GM12878 (cell line): ENCODE measurements around the gene MICB. TPM values are rescaled to one million over a fixed set of nuclear protein-coding genes. Genes with fewer than 3 reads are reported as not detected.

Experiments used
- GATAD2B ChIP-seq: fragments of 450-650 bp; conservative IDR thresholded peaks from 2 replicates; pipeline ENCODE4 v1.6.1; 2017; ENCODE audit warnings: low read depth, mild to moderate bottlenecking, moderate library complexity
- IRF4 ChIP-seq: IDR thresholded peaks from 2 replicates; pipeline ENCODE4 v1.6.1; 2011; ENCODE audit warnings: low read depth, low read length
- KDM1A ChIP-seq: fragments of 200-600 bp; sonication (generic); IDR thresholded peaks from 2 replicates; pipeline ENCODE4 v1.6.1; 2016; ENCODE audit warnings: borderline replicate concordance
- MEF2B ChIP-seq: fragments of 450-650 bp; IDR thresholded peaks from 2 replicates; pipeline ENCODE4 v1.6.1; 2018; ENCODE audit warnings: mild to moderate bottlenecking, moderate library complexity; ENCODE audit not compliant: partially characterized antibody, poor library complexity, severe bottlenecking
- MYC ChIP-seq: IDR thresholded peaks from 2 replicates; pipeline ENCODE4 v1.6.1; 2011; ENCODE audit warnings: mild to moderate bottlenecking, low read length, moderate library complexity, inconsistent platforms; ENCODE audit not compliant: insufficient read depth, insufficient replicate concordance, insufficient read length, severe bottlenecking
- RB1 ChIP-seq: fragments of 450-650 bp; formaldehyde crosslinking; IDR thresholded peaks from 2 replicates; pipeline ENCODE4 v1.6.1; 2017; ENCODE audit warnings: mild to moderate bottlenecking, borderline replicate concordance
- RBBP5 ChIP-seq: fragments of 200-600 bp; sonication (generic); conservative IDR thresholded peaks from 2 replicates; pipeline ENCODE4 v1.6.1; 2016
- SIN3A ChIP-seq: IDR thresholded peaks from 2 replicates; pipeline ENCODE4 v1.6.1; 2012; ENCODE audit warnings: low read depth, low read length, improper control_type of control experiment
- SMAD1 ChIP-seq: fragments of 450-650 bp; IDR thresholded peaks from 2 replicates; pipeline ENCODE4 v1.6.1; 2018; ENCODE audit warnings: mild to moderate bottlenecking, low read depth; ENCODE audit not compliant: partially characterized antibody
- STAT1 ChIP-seq: fragments of 450-650 bp; conservative IDR thresholded peaks from 2 replicates; pipeline ENCODE4 v1.6.1; 2014; ENCODE audit warnings: antibody characterized with exemption, mild to moderate bottlenecking
- TCF3 ChIP-seq: IDR thresholded peaks from 2 replicates; pipeline ENCODE4 v1.6.1; 2012; ENCODE audit warnings: low read depth, mild to moderate bottlenecking, low read length, borderline replicate concordance; ENCODE audit not compliant: insufficient read depth
- WRNIP1 ChIP-seq: IDR thresholded peaks from 2 replicates; pipeline ENCODE4 v1.6.1; 2011; ENCODE audit warnings: low read depth, low read length, improper control_type of control experiment, borderline replicate concordance
- ZBED1 ChIP-seq: IDR thresholded peaks from 2 replicates; pipeline ENCODE4 v1.6.1; 2016; ENCODE audit warnings: borderline replicate concordance
- polyA plus RNA-seq, 11 experiments: library from polyadenylated mRNA; depleted of rRNA in 4 of 11; unstranded in 6 of 11; stranded (reverse) in 5 of 11; fragments of >200 nt; fragmentation: Nextera tagmentation in 4 of 11; fragmentation: Illumina TruSeq in 1 of 11; extraction: Ambion mirVana in 4 of 11; extraction: Trizol in 1 of 11; gene quantifications; 1 replicate in 1 of 11; 2 replicates in 10 of 11; pipeline versions ENCODE4 v1.2.1 to v1.2.3, GENCODE V29; 2011 to 2016; ENCODE audit warnings: inconsistent platforms in 2 of 11, missing spikeins in 2 of 11, low read depth in 1 of 11
- total RNA-seq, 4 experiments: library from RNA; depleted of rRNA in 3 of 4; stranded (reverse); fragments of >200 nt in 3 of 4; fragmentation: Illumina TruSeq in 1 of 4; extraction: Trizol in 1 of 4; gene quantifications; 2 replicates each; pipeline versions ENCODE4 v1.2.1 to v1.2.3, GENCODE V29; 2013 to 2021
- TF ChIP-seq, protein P1 (sequence below): fragments of 450-650 bp; IDR thresholded peaks from 2 replicates; pipeline ENCODE4 v1.6.1; 2018; ENCODE audit warnings: borderline replicate concordance, mild to moderate bottlenecking; ENCODE audit not compliant: partially characterized antibody
- TF ChIP-seq, protein P2 (sequence below): IDR thresholded peaks from 2 replicates; pipeline ENCODE4 v1.6.1; 2011; ENCODE audit warnings: low read depth, mild to moderate bottlenecking, low read length, moderate library complexity, borderline replicate concordance; ENCODE audit errors: extremely low read depth
- TF ChIP-seq, protein P3 (sequence below): IDR thresholded peaks from 2 replicates; pipeline ENCODE4 v1.6.1; 2011; ENCODE audit warnings: mild to moderate bottlenecking, low read depth, low read length, moderate library complexity; ENCODE audit not compliant: insufficient replicate concordance
- TF ChIP-seq, protein P4 (sequence below): fragments of 450-650 bp; IDR thresholded peaks from 2 replicates; pipeline ENCODE4 v1.6.1; 2017; ENCODE audit warnings: antibody characterized with exemption, mild to moderate bottlenecking, moderate library complexity

MICB gene
- total and polyA plus RNA-seq, 10 of the 15 experiments (the other 5 are each of a cell fraction or from before 2014, with no cell fraction given) = 9.0 to 37.1 (median 17.8) TPM

DNA sequence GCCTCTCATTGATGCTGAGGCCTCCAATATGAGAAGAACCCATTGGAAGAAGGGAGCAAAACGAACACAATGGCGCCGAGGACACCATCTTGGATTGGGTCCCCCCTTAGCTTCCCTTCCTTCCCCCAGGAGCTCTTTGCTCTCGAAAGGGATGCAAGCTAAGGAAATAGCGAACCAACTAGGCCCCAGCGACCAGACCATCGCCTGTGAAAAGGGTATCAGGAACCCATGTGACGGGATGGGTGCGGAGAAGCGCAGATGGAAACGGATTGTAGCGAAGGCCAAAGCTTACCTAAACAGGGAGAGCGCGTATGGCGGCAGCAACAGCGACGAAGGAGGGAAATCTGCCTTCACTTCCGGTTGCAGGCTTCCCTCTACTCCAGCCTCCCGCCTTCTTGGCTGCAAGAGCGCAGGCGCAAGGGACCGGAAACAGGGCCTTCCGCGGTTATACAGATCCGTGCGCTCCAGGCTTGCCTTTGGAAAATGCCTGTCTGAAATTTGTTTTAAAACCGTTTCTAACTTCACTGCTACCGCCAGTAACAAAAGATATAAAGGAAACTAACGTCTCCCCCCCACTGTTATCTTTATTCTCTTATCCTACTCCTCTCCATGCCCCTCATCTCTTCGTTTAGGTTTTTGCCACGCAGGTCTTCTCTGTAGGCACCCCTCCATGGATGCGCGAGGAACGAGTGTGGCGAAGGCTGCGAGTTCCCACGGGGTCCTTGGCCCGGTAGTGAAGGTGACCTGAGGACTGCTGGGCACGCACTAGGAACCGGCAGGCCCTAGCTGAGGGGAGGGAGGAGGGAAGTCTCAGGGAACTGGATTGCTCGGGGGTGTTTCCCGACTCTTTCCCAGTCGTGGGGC lies 43.9 kb downstream of the MICB start, which contains the start of gene DDX39B (continued):
- TF ChIP-seq, protein P1, sequence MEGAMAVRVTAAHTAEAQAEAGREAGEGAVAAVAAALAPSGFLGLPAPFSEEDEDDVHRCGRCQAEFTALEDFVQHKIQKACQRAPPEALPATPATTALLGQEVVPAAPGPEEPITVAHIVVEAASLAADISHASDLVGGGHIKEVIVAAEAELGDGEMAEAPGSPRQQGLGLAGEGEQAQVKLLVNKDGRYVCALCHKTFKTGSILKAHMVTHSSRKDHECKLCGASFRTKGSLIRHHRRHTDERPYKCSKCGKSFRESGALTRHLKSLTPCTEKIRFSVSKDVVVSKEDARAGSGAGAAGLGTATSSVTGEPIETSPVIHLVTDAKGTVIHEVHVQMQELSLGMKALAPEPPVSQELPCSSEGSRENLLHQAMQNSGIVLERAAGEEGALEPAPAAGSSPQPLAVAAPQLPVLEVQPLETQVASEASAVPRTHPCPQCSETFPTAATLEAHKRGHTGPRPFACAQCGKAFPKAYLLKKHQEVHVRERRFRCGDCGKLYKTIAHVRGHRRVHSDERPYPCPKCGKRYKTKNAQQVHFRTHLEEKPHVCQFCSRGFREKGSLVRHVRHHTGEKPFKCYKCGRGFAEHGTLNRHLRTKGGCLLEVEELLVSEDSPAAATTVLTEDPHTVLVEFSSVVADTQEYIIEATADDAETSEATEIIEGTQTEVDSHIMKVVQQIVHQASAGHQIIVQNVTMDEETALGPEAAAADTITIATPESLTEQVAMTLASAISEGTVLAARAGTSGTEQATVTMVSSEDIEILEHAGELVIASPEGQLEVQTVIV = peak; percentile 76
- TF ChIP-seq RBBP5 = peak; percentile 95
- peak; percentile 88 for TF ChIP-seq GATAD2B
- TF ChIP-seq, protein P2, sequence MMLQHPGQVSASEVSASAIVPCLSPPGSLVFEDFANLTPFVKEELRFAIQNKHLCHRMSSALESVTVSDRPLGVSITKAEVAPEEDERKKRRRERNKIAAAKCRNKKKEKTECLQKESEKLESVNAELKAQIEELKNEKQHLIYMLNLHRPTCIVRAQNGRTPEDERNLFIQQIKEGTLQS = peak; percentile 27; the same call in 1 of the 2 replicates
- TF ChIP-seq SMAD1 = peak; percentile 81
- TF ChIP-seq MEF2B = peak; percentile 42
- TF ChIP-seq, protein P3, sequence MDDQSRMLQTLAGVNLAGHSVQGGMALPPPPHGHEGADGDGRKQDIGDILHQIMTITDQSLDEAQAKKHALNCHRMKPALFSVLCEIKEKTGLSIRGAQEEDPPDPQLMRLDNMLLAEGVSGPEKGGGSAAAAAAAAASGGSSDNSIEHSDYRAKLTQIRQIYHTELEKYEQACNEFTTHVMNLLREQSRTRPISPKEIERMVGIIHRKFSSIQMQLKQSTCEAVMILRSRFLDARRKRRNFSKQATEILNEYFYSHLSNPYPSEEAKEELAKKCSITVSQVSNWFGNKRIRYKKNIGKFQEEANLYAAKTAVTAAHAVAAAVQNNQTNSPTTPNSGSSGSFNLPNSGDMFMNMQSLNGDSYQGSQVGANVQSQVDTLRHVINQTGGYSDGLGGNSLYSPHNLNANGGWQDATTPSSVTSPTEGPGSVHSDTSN = no peak
- peak; percentile 90; the same call in 1 of the 2 replicates for TF ChIP-seq STAT1
- peak; percentile 72 for TF ChIP-seq ZBED1
- TF ChIP-seq, protein P4, sequence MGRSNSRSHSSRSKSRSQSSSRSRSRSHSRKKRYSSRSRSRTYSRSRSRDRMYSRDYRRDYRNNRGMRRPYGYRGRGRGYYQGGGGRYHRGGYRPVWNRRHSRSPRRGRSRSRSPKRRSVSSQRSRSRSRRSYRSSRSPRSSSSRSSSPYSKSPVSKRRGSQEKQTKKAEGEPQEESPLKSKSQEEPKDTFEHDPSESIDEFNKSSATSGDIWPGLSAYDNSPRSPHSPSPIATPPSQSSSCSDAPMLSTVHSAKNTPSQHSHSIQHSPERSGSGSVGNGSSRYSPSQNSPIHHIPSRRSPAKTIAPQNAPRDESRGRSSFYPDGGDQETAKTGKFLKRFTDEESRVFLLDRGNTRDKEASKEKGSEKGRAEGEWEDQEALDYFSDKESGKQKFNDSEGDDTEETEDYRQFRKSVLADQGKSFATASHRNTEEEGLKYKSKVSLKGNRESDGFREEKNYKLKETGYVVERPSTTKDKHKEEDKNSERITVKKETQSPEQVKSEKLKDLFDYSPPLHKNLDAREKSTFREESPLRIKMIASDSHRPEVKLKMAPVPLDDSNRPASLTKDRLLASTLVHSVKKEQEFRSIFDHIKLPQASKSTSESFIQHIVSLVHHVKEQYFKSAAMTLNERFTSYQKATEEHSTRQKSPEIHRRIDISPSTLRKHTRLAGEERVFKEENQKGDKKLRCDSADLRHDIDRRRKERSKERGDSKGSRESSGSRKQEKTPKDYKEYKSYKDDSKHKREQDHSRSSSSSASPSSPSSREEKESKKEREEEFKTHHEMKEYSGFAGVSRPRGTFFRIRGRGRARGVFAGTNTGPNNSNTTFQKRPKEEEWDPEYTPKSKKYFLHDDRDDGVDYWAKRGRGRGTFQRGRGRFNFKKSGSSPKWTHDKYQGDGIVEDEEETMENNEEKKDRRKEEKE = no peak
- peak; percentile 62; the same call in 1 of the 2 replicates for TF ChIP-seq TCF3
- TF ChIP-seq MYC = peak; percentile 94
- TF ChIP-seq SIN3A = no peak
- TF ChIP-seq IRF4 = peak; percentile 70; the same call in 1 of the 2 replicates
- no peak for TF ChIP-seq KDM1A
- TF ChIP-seq WRNIP1 = no peak; the same call in 1 of the 2 replicates
- peak; percentile 95; the same call in 1 of the 2 replicates for TF ChIP-seq RB1
